ENCODE measurements around the gene LRBA. TPM values are rescaled to one million over a fixed set of nuclear protein-coding genes. Genes with fewer than 3 reads are reported as not detected.
"Not testable (repeated sequence)": the region's sequence is repeated elsewhere in the genome, so short reads cannot be mapped to it uniquely, and the experiment has no call there.

The LRBA gene
- total RNA-seq, 1 donor from 2014 or later, result 103 TPM

- TF ChIP-seq CTCF (IDR thresholded peaks at IDR 0.05; ENCODE audit: insufficient read depth, low read length, severe bottlenecking), result no peak
- DNase-seq (ENCODE audit: low read depth), result peak; percentile 92
- FAIRE-seq, result no peak
Observed at GRCh38 chr4:150518559-150518958, 496.5 kb downstream of the LRBA start.

GRCh38 chr4:150515135-150515534 is 499.9 kb downstream of the LRBA start:
- TF ChIP-seq CTCF (IDR thresholded peaks at IDR 0.05; ENCODE audit: insufficient read depth, low read length, severe bottlenecking), result no peak
- H3K36me3 ChIP-seq (ENCODE audit: control insufficient read depth, insufficient read depth, low read length), result no peaks in the 10 kb centered on the region
- H3K27me3 ChIP-seq (ENCODE audit: control insufficient read depth, insufficient read depth, low read length), result no peaks in the 10 kb centered on the region
- FAIRE-seq (no peak), DNase-seq (ENCODE audit: low read depth) (peak; percentile 22)
- H3K4me3 ChIP-seq (ENCODE audit: low read depth, low read length), result no peak overlapping the region

More at GRCh38 chr4:150518559-150518958, 496.5 kb downstream of the LRBA start:
- H3K36me3 ChIP-seq (ENCODE audit: control insufficient read depth, insufficient read depth, low read length), result no peaks in the 10 kb centered on the region
- H3K27me3 ChIP-seq (ENCODE audit: control insufficient read depth, insufficient read depth, low read length), result no peaks in the 10 kb centered on the region
- no peak overlapping the region for H3K4me3 ChIP-seq (ENCODE audit: low read depth, low read length)

- FAIRE-seq (no peak), DNase-seq (ENCODE audit: low read depth) (peak; percentile 51)
- TF ChIP-seq CTCF (IDR thresholded peaks at IDR 0.05; ENCODE audit: insufficient read depth, low read length, severe bottlenecking), result no peak
- Histone ChIP-seq H3K27me3 (ENCODE audit: control insufficient read depth, insufficient read depth, low read length) (no peaks in the 10 kb centered on the region), H3K36me3 (ENCODE audit: control insufficient read depth, insufficient read depth, low read length) (no peaks in the 10 kb centered on the region), H3K4me3 (ENCODE audit: low read depth, low read length) (no peak overlapping the region)
Observed at GRCh38 chr4:150514709-150515108, 500.4 kb downstream of the LRBA start.

- H3K27me3 ChIP-seq (ENCODE audit: control insufficient read depth, insufficient read depth, low read length), result no peaks in the 10 kb centered on the region
- DNase-seq (ENCODE audit: low read depth), result peak; percentile 86
- no peak for TF ChIP-seq CTCF (IDR thresholded peaks at IDR 0.05; ENCODE audit: insufficient read depth, low read length, severe bottlenecking)
- no peak overlapping the region for H3K4me3 ChIP-seq (ENCODE audit: low read depth, low read length)
- no peaks in the 10 kb centered on the region for H3K36me3 ChIP-seq (ENCODE audit: control insufficient read depth, insufficient read depth, low read length)
- no peak for FAIRE-seq
Observed at GRCh38 chr4:150510176-150510865, 504.8 kb downstream of the LRBA start.

- not testable (repeated sequence) for DNase-seq (ENCODE audit: low read depth); FAIRE-seq
Observed at GRCh38 chr4:150507656-150508055, 507.4 kb downstream of the LRBA start.

GRCh38 chr4:150501983-150502382 is 513.1 kb downstream of the LRBA start:
- no peak for TF ChIP-seq CTCF (IDR thresholded peaks at IDR 0.05; ENCODE audit: insufficient read depth, low read length, severe bottlenecking)
- Histone ChIP-seq H3K27me3 (ENCODE audit: control insufficient read depth, insufficient read depth, low read length) (no peaks in the 10 kb centered on the region), H3K36me3 (ENCODE audit: control insufficient read depth, insufficient read depth, low read length) (no peaks in the 10 kb centered on the region), H3K4me3 (ENCODE audit: low read depth, low read length) (no peak overlapping the region)
- FAIRE-seq (no peak), DNase-seq (ENCODE audit: low read depth) (no peak)

More at GRCh38 chr4:150507656-150508055, 507.4 kb downstream of the LRBA start:
- not testable (repeated sequence) for H3K27me3 ChIP-seq (ENCODE audit: control insufficient read depth, insufficient read depth, low read length); H3K4me3 ChIP-seq (ENCODE audit: low read depth, low read length); H3K36me3 ChIP-seq (ENCODE audit: control insufficient read depth, insufficient read depth, low read length)

All from bronchial epithelial cell (primary cell).